ENCODE measurements around the gene NCEH1.

GRCh38 chr3:172678068-172678467 lies 32.8 kb downstream of the NCEH1 start:
- TF ChIP-seq SUZ12 (IDR thresholded peaks at IDR 0.05; ENCODE audit: extremely low read depth, insufficient read depth, insufficient read length) (no peak), YY1 (IDR thresholded peaks at IDR 0.05; ENCODE audit: insufficient read depth, insufficient read length) (no peak), ZNF274 (IDR thresholded peaks at IDR 0.05; ENCODE audit: low read depth, low read length) (no peak)

Measured in NT2/D1 (cell line).